Measurements from ENCODE around the gene GPR156. TPM values are rescaled to one million over a fixed set of nuclear protein-coding genes. Genes with fewer than 3 reads are reported as not detected.

The GPR156 gene
- total RNA-seq, 1 donor from 2014 or later: 1.4 TPM

GRCh38 chr3:120193554-120193953 is 91.5 kb downstream of the GPR156 start:
- no peak for DNase-seq (ENCODE audit: low spot score)

DNA sequence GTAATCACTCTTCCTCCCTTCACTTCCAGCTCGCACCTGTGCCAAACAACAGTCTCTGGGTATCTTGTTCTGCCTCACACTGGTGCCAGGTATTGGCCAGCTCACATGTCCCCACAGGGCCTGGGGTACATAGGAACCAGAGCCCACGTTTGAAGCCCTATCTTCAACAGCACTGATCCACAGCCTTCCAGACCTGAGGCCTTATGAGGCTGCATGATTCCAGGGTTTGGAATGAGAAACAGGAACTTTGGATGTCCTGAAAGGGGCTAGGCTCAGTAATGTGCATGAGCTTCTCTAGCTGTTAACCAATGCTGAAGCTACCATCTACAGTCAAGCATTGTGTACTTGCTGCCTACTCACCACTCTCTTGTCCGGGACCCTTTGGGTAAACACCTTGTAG is 92.4 kb downstream of the GPR156 start:
- DNase-seq (ENCODE audit: low spot score): no peak

- DNase-seq (ENCODE audit: low spot score): no peak
Measured at GRCh38 chr3:120192159-120192558, 92.9 kb downstream of the GPR156 start.

DNA sequence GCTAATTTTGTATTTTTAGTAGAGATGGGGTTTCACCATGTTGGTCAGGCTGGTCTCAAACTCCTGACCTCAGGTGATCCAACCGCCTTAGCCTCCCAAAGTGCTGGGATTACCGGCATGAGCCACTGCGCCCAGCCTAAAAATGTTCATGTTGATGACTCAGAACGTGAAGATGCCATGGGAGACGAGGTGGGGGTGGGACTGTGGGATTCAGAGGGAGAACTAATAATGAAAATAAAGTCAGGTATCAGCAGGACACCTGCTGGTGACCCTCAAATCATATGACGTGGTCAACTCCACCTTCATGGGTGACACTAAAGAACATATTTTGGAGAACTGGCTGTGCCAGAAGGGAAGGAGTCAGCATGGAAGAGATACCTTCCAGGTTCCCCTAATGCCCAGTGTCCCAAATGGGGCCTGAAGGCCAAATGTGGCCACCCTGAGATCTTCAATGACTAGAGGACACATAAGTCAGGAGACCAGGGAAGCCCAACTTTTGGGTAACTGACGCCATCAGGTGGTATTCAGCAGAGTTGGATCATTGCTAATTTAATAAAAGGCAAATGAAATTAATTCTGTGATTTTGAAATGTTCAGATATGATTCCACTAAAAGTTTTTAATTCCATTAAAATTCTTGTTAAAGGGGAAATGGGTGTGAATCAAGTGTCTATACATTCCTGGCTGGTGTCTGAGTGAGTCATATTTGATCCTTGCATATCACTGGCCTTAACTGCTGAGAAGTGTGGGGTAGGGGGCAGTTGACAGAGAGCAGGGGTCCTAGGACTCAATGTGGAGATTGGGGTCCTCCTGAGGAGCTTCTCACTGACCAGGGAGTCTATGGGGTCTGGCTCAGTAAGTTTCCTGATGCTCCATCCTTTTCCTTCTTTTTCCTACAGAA is 102.2 kb downstream of the GPR156 start:
- no peak for DNase-seq (ENCODE audit: low spot score)

DNA sequence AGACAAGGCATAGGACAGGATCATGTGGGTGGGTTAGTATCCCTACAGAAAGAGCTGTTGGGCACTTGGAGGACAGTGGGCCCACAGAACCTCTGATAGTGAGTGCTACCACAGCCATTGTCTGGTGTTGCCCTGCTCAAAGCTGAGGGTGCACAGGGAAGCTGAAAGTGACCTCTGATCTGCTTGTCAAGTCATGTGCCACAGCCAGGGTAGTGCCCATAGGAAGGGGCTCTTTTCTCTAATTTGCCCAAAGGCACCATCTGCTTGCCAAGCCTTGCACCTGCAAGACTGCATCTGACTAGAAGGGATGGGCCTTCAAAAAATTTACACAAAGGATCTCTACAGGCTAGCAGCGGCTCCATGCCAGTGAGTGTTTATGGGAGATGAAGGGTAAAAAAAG is 103.4 kb downstream of the GPR156 start:
- no peak for DNase-seq (ENCODE audit: low spot score)

DNA sequence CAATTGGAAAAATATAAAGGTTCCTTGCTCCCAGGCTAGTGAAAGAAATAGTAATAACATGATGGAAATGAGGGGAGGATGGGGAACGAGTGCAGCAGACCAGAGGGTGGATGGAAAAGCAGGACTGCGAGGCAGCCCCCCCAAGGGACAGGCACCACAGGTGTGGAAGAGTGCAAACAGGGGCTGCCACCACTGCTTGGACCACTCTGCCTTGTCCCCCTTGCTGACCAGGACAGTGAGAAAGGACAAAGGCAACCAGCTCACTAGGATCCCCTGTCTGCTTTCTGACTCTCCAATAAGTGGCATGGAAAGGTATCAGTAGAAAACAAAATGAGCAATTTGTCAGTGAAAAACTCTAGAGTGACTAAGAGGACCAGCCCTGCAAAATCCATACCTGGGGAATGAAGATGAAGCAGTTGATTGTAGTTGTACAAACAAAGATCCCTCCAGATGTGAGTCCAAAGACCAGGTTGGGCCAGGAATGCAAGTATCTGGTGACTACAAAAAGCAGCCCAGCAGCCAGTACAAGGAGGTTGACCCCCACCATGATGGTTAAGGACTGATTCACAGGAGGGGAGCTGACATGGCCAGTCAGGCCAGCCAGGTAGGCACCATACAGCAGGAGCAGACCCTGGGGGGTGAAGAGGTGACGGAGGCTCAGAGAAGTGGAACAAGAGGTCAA is 104.2 kb downstream of the GPR156 start:
- DNase-seq (ENCODE audit: low spot score): no peak

- no peak for DNase-seq (ENCODE audit: low spot score)
Measured at GRCh38 chr3:120177707-120178306, 107.2 kb downstream of the GPR156 start.

DNA sequence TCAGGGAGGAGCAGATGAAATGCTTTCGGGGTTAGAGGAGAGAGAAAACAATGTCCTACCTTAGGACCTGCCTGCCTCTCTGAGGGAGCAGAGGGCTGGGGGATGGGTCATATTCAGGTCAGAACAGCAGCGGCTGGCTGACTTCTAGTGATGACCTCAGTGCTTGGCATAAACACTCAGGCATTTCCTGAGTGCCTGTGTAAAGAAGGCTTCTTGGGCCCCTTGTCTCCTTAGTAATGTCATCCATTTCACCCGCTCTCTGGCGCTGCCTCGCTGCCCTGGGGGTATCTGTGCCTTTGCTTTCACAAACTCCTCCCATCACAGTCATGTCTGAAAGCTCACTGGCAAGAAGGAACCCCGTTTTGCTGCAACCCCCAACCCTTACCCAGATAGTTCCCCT is 107.9 kb downstream of the GPR156 start:
- DNase-seq (ENCODE audit: low spot score): no peak

DNA sequence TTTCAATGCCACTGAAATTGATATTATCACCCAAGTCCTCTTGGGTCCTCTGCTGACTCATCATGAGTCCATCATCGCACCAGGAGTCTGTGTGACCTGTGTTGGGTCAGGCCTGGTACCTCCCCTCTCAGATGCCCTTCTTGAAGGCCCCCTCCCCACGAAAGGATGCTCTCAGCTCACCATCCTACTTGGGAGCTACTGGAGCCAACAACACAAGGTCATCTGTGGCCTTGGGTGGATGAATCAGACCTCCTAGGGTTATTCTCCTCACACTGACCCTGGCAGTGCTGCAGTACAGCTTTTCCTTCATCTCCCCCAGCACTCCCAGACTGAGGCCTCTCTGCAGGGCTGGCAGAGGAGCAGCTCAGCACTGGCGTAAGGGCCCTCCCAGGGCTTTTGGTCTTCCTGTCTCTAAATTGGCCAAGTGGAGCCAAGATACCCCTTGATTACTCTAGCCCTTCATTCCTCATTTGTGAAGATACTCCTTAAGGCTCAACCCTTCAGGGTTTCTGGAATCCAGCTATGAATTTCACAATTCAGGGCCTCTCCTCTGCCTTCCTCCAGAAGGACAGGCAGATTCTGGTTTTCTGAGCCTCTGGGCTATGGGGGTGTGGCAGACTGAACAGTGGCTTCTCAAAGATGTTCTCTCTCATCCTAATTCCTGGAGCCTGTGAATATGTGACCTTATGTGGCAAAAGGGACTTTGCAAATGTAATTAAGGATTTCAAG is 110.0 kb downstream of the GPR156 start:
- no peak for DNase-seq (ENCODE audit: low spot score)

DNA sequence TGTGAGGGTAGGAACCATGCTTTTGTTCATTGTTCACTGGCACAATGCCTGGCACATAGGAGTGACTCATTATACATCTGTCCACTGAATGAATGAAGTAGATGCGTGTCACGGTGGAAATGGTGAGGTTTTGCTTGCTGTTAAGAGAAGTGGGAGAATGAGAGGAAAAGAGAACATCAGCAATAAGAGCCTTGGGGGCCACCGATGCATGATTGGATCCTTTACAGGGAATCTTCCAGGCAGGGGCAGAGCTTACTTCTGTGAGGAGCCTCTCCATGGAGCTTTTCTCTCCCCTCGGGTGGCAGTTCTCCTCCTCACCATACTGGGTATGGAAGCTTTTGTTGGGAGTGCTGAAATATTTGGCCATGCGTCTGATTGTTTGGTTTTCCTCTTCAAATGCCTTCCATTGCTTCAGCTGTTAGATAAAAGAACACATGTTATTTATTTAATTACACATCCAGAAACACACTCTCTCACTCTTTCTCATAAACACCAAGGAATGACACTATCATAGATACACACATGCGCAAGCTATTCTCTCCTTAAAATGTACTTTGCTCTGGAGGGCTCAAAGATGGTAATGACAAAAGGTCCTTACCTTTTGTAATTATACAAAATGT is 111.9 kb downstream of the GPR156 start:
- no peak for DNase-seq (ENCODE audit: low spot score)

DNA sequence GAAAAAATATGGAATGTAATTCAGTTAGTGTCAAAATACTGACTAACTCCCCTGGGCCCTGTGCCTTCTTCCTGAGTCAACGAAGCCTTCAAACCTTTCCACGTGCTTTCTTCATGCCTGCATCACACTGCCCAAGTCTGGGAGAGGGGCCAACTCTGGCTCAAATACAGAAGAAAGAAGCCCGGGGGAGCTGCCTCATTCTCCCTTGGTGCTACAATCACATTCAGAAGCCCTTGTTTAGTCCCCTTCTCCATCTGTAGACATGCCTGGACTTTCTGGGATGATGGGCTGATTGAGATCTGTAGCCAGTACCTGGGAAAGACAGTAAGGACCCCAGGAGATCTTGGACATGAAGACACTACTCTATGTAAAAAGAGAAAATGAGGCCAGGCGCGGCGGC is 113.0 kb downstream of the GPR156 start:
- no peak for DNase-seq (ENCODE audit: low spot score)

- DNase-seq (ENCODE audit: low spot score): no peak
Measured at GRCh38 chr3:120171134-120171873, 113.7 kb downstream of the GPR156 start.

DNA sequence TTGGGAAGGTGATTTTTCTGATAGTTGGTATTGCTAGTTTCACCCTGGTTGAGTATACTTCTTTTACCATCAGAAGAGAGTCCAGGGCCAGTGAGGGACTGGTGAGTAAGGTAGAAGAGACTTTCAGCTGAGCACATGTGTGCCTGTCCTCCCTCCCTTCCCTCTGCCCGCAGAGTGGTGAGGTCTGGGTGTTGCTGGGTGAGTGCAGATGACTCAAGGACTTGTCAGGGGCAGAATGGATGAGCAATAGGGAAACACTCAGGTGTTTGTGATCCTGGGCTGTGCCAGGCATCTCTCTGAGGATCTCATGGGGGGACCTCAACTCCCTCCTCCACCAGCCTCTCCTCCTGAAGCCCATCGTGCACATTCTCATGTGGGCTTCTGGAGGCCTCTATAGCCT is 114.8 kb downstream of the GPR156 start:
- peak; percentile 13 for DNase-seq (ENCODE audit: low spot score)

GRCh38 chr3:120169407-120169806 is 115.6 kb downstream of the GPR156 start:
- DNase-seq (ENCODE audit: low spot score): peak; percentile 22

DNA sequence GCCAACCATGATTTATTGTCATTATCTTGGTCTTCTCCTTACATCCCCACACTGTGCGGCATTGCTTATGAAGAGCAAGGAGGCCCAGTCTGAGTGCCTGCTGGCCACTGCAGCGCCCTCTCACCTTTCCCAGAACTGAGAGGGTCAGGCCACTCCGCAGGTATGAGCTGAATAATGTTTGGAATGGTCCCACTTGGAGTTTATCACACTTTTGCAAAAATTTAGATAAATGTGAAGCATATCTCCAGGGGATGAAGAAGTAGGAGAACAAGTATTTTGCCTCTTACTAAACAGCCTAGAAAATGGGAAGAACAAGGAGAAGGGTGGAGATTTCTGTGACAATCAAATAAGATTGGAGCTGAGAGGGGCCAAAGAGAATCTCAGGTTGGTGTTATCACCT is 116.4 kb downstream of the GPR156 start:
- DNase-seq (ENCODE audit: low spot score): peak; percentile 13

DNA sequence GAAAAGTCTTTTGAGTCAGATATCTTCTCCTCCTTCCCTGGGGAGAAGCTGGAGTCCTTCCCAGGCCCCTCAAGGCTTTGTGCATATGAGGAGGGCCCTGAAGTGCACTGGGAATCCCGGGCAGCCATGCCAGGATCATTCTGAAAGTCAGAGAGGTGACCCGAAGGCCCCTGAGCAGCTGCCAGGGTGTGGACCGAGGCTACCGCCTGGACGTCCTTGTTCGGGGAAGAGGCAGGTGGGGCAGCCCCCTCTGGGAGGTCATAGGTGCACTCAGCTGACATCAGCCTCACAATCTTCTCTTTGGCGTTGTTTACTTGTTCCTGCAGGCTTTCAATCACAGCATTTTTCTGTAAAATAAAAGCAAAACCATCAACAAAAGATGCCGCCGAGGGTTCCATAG is 117.0 kb downstream of the GPR156 start:
- DNase-seq (ENCODE audit: low spot score): peak; percentile 13

GRCh38 chr3:120167488-120167887 is 117.5 kb downstream of the GPR156 start:
- peak; percentile 28 for DNase-seq (ENCODE audit: low spot score)

DNA sequence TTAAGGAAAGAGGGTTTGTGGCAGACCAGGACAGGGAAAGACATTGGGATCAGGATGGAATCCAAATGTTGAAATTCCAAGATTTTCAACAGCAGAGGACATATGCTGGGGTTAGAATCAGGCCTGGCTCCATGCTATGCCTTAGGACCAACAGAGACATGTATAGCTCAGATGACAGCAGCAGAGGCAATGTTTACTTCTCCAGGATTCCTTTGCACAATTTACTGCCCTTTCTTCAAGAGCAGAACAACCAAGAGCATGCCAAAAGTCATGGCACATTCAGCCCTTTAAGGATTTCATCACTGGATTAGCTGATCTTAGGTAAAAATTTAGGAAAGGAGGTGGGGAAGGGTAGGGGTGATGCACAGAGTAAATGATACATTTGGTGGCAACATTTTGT is 121.2 kb downstream of the GPR156 start:
- no peak for DNase-seq (ENCODE audit: low spot score)

- no peak for DNase-seq (ENCODE audit: low spot score)
Measured at GRCh38 chr3:120163026-120163425, 122.0 kb downstream of the GPR156 start.

DNA sequence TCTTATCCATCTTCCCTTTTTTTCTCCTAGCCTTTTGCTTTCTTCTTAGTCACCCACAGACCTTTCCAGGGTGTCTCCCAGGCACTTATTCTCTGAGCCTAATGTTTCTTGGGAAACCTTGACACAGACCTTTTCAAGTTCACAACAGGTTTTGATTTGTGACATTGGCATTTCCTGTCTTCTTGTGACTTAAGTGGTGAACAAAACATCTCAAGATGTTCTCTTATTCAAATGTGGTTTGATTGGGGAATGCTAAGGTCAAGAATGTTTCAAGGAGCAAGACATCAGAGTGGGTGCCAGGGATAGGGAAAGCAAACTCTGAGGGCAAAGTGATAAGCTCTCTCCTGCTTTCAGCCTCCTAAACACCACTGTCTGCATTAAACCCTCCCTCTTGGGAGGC is 122.6 kb downstream of the GPR156 start:
- DNase-seq (ENCODE audit: low spot score): no peak

DNA sequence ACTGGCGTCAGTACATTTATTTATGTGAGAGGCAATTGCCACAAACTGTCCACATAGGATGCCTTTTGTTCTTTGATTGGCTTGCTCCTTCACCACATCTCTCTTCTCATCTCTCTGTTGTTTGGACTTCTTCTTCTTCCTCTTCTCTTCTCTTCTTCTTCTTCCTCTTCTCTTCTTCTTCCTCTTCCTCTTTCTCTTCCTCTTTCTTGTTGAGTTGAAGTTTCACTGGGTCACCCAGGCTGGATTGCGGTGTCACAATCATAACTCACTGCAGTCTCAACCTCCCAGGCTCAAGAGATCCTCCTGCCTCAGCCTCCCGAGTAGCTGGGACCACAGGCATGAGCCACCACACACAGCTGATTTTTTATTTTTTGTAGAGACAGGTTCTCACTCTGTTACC is 123.1 kb downstream of the GPR156 start:
- DNase-seq (ENCODE audit: low spot score): no peak
